DND-41 (cell line): ENCODE data around the gene ZNF135.

Experiments
- CTCF ChIP-seq: IDR thresholded peaks from 2 replicates; pipeline ENCODE4 v1.5.1; 2012; ENCODE audit warnings: borderline replicate concordance, low read length, moderate library complexity, mild to moderate bottlenecking; ENCODE audit not compliant: poor library complexity, severe bottlenecking; ENCODE audit errors: extremely low read depth
- EZH2 ChIP-seq: IDR thresholded peaks from 3 replicates; pipeline ENCODE4 v1.6.1; 2012; ENCODE audit warnings: borderline replicate concordance, low read depth, mild to moderate bottlenecking, moderate library complexity, low read length, inconsistent platforms; ENCODE audit not compliant: severe bottlenecking

- TF ChIP-seq CTCF (no peak), EZH2 (no peak)
Observed at GRCh38 chr19:58020129-58020528, 39.0 kb upstream of the ZNF135 start.
